ENCODE data around the gene ZNF358. TPM values are rescaled to one million over a fixed set of nuclear protein-coding genes. Genes with fewer than 3 reads are reported as not detected.

Gene ZNF358
- total and polyA plus RNA-seq, 2 of the 13 experiments (the other 11 are each of a cell fraction or from before 2014, with no cell fraction given), result 9.1 to 37.0 TPM

DNA sequence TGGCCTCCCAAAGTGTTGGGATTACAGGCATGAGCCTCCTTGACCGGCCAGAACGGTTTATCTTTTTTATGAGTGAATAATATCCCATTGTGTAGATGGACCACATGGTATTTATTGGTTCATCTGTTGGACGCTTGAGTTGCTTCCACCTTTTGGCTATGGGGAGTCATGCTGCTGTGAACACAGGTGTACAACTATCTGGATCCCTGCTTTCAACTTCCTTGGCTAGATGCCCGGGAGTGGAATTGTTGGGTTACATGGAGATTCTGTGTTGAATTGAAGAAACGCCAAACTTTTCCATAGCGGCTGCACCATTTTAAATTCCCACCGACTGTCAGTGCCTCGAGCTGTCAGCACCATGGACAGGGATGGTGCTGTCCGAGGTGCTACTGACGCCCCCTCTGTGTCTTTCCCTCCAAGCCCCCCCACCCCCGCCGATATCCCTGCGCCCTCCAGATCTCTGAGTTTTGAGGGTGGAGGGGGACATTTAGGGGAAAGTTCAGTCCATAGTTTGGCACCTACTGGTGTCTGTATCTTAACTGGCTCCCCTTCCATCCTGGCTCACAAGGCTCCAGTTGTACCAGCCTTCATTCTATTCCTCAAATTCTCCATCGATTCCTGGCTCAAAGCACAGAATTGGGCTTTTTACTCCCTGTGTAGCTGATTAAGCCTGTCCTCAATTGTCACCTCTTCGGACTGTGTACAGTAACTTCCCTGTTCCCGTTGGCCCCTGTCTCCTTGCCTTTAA, 46.9 kb downstream of the ZNF358 start (continued):
- TF ChIP-seq, protein P1, sequence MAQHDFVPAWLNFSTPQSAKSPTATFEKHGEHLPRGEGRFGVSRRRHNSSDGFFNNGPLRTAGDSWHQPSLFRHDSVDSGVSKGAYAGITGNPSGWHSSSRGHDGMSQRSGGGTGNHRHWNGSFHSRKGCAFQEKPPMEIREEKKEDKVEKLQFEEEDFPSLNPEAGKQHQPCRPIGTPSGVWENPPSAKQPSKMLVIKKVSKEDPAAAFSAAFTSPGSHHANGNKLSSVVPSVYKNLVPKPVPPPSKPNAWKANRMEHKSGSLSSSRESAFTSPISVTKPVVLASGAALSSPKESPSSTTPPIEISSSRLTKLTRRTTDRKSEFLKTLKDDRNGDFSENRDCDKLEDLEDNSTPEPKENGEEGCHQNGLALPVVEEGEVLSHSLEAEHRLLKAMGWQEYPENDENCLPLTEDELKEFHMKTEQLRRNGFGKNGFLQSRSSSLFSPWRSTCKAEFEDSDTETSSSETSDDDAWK (CRISPR knock-in tag; IDR thresholded peaks at IDR 0.05), result no peak
- TF ChIP-seq ZNF260 (CRISPR knock-in tag; IDR thresholded peaks at IDR 0.05; ENCODE audit: borderline replicate concordance, low read depth) (no peak), ETV5 (CRISPR knock-in tag; IDR thresholded peaks at IDR 0.05; ENCODE audit: borderline replicate concordance) (peak; percentile 78), CENPX (CRISPR knock-in tag; IDR thresholded peaks at IDR 0.05) (no peak), MIER2 (CRISPR knock-in tag; IDR thresholded peaks at IDR 0.05) (peak; percentile 98), THRA (CRISPR knock-in tag; IDR thresholded peaks at IDR 0.05; ENCODE audit: borderline replicate concordance) (peak; percentile 94), ZBED4 (CRISPR knock-in tag; IDR thresholded peaks at IDR 0.05; ENCODE audit: borderline replicate concordance) (peak; percentile 98), CC2D1A (CRISPR knock-in tag; IDR thresholded peaks at IDR 0.05) (0 out of 2 replicates have a peak, but pooled peaks have one; percentile 48), MEF2D (CRISPR knock-in tag; IDR thresholded peaks at IDR 0.05) (peak; percentile 90), ZNF367 (CRISPR knock-in tag; IDR thresholded peaks at IDR 0.05; ENCODE audit: borderline replicate concordance) (peak; percentile 98; the same call in 1 of the 2 replicates), SIN3A (IDR thresholded peaks at IDR 0.05; ENCODE audit: borderline replicate concordance, low read depth, low read length) (peak; percentile 77; the same call in 1 of the 2 replicates), NFIB (CRISPR knock-in tag; IDR thresholded peaks at IDR 0.05; ENCODE audit: borderline replicate concordance) (no peak), RARG (CRISPR knock-in tag; IDR thresholded peaks at IDR 0.05; ENCODE audit: low read depth) (peak; percentile 86; the same call in 1 of the 2 replicates), SNAI1 (CRISPR knock-in tag; IDR thresholded peaks at IDR 0.05; ENCODE audit: borderline replicate concordance) (peak; percentile 99), ZNF839 (CRISPR knock-in tag; IDR thresholded peaks at IDR 0.05; ENCODE audit: borderline replicate concordance) (no peak), RFXANK (CRISPR knock-in tag; IDR thresholded peaks at IDR 0.05) (peak; percentile 95; the same call in 1 of the 2 replicates), ZNF558 (CRISPR knock-in tag; IDR thresholded peaks at IDR 0.05; ENCODE audit: borderline replicate concordance) (peak; percentile 99; the same call in 1 of the 2 replicates), EEA1 (CRISPR knock-in tag; IDR thresholded peaks at IDR 0.05; ENCODE audit: borderline replicate concordance) (peak; percentile 99), ZNF253 (CRISPR knock-in tag; IDR thresholded peaks at IDR 0.05; ENCODE audit: borderline replicate concordance) (peak; percentile 87; the same call in 1 of the 2 replicates), ZNF354B (CRISPR knock-in tag; IDR thresholded peaks at IDR 0.05) (0 out of 2 replicates have a peak, but pooled peaks have one; percentile 54), ZNF24 (IDR thresholded peaks at IDR 0.05) (no peak)
- TF ChIP-seq, protein P2, sequence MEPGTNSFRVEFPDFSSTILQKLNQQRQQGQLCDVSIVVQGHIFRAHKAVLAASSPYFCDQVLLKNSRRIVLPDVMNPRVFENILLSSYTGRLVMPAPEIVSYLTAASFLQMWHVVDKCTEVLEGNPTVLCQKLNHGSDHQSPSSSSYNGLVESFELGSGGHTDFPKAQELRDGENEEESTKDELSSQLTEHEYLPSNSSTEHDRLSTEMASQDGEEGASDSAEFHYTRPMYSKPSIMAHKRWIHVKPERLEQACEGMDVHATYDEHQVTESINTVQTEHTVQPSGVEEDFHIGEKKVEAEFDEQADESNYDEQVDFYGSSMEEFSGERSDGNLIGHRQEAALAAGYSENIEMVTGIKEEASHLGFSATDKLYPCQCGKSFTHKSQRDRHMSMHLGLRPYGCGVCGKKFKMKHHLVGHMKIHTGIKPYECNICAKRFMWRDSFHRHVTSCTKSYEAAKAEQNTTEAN (CRISPR knock-in tag; conservative IDR thresholded peaks at IDR 0.05), result peak; percentile 97

Measured in HepG2 (cell line).